Effector CD4-positive, alpha-beta T cell (primary cell): ENCODE data around the gene DGCR6L.
"Not testable (repeated sequence)": the region's sequence is repeated elsewhere in the genome, so short reads cannot be mapped to it uniquely, and the experiment has no call there.

Experiments used
- DNase-seq: peaks from one replicate; pipeline ENCODE4 v3.0.0-alpha.2; 2020

Gene DGCR6L

DNA sequence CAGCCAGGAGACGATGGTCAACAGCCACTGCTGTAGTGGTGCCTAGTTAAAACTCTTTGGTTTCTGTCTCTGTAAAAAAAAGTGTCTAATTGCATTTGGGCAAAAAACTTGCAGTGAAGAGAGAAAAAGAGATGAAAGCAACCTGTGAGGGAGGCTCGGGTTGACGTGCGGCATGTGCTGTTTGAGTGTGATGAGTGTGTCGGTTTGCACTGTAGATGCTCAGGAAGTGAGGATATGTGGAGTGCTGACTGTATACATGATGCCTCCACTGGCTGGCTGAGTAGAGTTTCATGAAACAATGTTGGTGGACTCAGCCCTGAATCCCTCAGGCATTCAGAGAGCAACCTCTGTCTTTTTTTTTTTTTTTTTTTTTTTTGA lies 4.3 kb upstream of the DGCR6L start:
- DNase-seq, result no peak

GRCh38 chr22:20321552-20322211 lies 1.8 kb upstream of the DGCR6L start:
- DNase-seq, result not testable (repeated sequence)

DNA sequence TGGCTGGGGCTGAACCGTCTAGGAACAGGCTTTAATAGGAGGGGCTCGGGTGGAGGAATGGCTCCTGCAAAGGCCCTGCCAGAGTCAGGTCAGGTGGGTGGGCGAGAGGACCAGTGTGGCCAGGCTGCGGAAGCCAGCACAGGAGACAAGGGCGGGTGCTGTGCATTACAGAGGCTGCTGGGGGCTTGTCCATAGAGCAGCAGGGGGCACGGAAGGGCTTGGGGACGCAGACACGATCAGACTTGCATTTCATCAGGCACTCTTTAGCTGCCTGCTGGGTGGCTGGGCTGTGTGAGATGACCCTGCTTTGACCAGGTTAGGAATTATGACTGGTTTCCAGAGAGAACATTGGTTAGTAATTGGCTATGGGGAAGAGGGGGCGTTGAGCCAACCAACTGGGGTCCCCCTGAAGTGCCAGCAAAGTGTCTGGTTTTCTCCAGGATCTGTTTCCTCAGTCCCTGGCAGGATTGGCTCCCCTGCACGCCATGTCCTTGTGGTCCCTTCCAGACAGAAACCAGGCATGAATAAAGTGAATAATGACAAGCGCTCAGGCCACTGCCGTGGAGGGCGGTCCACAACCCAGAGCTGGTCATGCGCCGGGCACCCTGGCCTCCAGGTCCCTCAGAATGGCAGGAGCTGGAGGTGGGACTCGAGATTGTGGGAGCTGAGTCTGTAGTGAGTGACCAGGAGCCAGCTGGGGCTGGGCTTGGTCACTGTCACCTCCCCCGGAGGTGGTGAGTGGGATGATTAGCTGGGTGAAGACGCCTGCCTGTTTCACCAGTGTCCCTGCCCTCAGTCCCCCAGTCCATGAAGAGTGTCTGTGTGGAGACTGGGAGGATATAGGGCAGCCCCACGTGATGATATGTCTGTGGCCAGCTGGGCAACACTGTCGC lies 1.0 kb upstream of the DGCR6L start:
- DNase-seq, result not testable (repeated sequence)

DNA sequence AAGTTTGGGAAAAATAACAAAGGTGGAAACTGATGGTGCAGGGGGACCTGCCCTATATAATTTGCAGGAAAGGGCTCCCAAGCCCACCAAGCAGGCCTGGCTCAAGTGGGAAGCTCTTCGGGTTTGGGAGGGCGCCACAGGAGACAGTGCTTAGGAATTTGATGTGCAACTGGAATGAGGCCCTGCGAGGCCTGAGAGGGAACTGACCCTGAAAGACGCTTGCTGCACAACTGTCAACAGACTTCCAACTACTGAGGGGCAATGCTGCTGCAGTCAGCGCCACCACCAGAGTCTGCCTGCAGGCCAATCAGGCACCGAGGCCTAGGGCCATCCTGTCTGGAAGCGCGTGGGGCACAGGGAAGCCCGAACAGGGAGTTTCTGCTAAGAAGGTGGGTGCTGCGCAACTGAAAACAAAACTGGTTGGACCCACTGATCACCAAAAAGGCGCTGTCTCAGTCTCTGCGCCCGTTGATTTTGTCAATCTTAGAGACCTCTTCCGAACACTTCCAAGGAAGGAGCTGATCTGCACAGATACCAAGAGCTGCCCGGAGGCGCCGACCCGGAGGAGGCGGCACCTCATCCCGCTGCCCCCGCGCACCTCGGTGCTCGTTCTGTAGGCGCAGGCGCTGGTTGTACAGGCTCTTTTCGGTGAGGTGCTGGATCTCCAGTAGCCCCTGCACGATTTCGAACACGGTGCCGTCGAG lies 667 bp downstream of the DGCR6L start:
- no peak for DNase-seq

DNA sequence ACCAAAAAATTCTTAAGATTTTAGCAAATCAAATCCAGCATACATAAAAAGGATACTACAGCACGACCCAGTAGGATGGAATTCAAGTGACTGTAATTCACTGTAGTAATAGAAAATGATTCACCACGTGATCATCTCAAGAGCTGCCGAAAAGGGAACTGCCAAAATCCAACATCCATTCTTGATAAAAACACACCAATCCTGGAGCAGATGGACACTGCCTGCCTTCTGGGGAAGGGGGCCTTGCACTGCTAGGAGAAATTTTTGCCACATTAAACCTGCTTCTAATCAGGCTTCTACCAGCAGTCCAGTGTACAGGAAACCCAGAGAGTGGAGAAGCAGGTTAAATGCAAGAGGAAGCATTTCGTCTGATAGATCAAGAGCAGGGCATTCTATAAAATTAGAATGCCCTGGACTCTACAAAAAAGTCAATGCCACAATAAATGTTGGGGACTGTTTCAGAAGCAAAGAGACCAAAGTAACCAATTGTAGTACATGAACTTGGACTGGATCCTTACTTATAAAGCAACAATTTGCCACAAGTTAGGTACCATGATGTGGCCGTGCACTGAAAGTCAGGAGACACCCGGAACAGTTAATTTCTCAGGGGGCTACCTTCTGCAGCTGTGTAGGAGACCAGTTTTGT lies 1.7 kb downstream of the DGCR6L start:
- DNase-seq, result not testable (repeated sequence)

DNA sequence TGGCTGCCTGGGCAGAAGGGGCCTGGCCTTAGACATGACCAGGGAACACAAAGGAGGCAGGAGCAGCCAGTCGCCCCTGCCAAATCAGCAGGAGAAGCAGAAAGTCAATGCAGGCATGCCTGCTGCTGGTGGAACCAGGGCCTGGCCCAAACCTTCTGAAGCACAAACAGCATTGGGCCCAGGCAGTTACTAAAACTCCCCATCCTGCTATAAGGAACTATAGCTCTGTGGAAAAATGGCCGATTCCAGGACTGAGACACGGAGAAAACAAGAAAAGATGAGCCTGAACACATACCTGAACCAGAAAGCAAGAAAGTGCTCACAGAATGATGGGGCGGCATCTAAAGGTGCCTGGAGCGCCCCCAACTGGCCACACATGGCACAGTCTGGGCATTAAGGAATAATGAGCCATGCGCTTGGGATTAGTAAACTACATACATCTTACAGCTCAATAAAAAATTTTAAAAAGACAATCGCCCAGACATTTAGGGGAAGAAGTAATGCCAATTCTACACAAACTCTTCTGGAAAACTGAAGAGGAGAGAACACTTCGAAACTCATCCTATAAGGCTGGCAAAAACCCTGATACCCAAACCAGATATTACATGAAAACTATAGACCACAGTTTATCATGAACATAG lies 2.3 kb downstream of the DGCR6L start:
- not testable (repeated sequence) for DNase-seq

DNA sequence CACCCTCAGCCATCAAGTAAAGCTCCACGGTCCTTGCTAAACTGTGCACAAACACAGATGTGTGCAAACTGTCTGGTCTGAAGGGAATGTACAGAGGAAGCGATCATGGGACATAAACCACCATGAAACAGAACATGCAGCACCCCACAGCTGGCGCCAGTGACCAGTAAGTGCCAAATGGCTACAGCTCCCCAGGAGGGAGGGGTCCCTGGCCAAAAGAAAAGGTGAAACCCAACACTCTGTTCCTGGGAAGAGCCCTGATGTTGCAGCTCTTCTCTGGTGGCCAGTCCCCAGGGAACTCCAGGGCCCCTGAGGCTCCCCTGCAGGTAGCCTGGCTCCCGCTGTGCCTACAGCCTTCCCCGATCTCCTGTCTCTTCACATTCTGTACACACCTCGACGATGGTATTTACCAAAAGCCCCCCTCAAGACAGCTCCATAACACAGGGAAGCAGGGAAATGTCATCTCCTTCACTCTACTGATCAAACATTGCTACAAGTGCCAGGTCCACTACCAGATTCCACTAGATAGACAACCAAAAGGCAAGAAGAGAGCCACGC lies 2.9 kb downstream of the DGCR6L start:
- DNase-seq, result no peak

GRCh38 chr22:20316217-20316843 lies 3.5 kb downstream of the DGCR6L start:
- DNase-seq, result no peak

- DNase-seq, result no peak
Observed at GRCh38 chr22:20315337-20316216, 4.3 kb downstream of the DGCR6L start.

GRCh38 chr22:20314741-20315336 lies 5.0 kb downstream of the DGCR6L start:
- DNase-seq, result not testable (repeated sequence)

GRCh38 chr22:20314206-20314605 lies 5.7 kb downstream of the DGCR6L start:
- DNase-seq, result not testable (repeated sequence)

- DNase-seq, result not testable (repeated sequence)
Observed at GRCh38 chr22:20313306-20314077, 6.4 kb downstream of the DGCR6L start.

DNA sequence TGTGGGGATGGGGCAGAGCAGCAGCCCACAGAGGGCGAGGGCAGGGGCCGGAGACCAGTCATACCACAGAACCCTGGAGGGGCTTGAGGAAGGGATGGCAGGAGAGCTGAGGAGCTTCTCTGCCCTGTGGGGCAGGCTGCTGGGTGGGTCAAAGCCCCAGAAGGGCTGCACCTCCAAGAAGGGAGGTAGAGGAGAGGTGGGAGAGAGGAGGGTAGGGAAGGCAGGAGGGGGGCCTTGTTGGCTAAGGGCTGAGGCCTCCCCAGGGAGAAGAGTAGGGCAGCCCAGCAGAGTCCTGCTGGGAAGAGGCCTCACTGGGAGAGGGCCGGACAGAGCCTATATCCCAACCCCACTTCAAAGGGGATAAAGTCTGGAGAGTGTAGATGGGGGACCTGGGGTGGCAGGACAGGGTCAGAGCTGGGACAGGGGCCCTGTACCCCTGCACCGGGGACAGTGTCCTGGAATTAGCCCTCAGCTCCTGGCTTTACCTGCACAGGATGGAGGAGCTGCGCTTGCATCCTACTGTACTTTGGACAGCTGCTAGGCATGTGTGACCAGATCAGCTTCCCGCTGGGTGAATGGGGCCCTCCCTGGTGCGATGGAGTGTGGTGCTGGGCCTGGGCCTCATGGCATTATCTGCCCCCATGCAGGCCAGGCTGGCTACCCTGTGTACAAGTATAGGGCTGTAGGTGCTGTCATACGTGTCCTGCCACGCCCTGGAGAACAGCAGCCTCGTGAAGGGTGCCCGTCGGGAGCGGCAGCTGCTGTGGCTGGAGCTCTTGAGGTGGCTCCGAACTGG lies 7.3 kb downstream of the DGCR6L start:
- DNase-seq, result no peak

DNA sequence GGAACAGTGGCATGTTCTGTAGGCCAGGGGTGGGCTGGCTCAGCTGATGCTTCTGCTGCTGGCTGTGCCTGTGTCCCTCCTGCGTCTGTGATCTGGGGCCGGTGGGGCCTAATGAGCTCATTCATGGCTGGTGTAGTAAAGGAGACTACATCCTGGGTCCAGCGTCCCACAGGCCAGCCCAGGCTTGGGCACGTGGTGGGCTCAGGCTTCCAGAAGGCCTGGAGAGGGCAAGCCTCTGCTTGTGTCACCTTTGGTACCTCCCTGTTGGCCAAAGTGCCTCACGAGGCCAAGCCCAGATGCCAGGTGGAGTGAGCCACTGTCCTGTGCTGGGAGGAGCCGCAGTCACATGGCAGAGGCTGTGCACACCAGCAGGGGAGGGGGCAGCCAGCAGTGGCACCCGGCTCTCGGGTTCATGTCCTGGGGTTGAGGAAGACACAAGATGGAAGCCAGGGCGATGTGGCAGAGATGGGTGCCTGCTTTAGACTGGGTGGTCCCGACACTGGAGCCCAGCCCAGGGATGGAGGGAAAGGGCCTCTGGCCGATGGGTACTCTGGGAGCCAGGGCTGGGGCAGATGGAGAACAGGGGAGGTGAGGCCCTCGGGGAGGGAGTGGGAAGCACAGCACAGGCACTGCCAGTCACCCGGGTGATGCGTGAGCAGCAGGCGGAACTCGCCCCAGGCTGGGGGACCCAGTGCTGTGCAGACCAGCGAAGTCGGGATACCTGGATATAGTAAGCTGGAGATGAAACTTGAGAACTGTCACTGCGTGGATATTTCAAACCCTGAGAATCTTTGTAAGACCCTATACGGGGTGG lies 8.4 kb downstream of the DGCR6L start:
- not testable (repeated sequence) for DNase-seq

DNA sequence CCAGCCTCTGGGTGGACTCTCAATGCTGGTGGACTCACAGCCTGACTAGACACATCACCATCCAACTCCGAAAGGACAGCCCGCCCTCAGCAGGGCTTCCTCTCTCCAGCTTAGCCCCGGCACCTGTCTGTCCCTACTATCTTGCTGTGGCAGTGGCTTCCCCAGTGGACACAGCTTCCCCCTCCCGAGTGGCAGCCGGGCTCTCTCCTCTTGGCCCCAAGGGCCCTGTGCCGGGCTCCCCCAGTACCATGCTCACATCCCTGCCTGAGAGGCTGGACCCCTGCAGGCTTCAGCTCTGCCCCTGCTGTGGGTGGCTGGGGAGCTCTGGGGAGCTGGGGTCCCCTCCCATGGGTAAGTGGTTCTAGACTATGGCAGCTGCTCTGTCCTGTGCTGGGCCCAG lies 9.1 kb downstream of the DGCR6L start:
- not testable (repeated sequence) for DNase-seq

DNA sequence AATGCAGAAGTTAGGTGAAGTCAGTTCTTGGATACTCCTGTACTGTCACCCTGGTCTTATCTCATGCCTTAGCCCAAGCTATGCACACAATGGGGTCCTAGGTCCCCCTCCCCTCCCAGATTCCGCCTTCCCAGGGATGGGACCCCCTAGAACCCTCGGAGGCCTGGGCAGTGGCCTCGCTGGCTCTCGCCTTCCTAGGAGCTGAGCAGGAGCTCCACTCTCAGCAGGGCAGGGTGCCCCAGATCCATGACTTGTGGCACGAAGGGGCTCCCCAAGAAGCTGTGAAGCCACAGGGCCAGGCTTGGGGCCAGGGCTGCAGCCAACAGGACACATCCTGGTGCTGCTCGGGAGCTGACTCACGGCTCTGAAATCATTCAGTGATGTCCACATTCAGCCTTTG lies 9.7 kb downstream of the DGCR6L start:
- DNase-seq, result not testable (repeated sequence)
